Activated naive CD4-positive, alpha-beta T cell treated with anti-CD3 and anti-CD28 coated beads, Interleukin-2, amount 10 ng/mL, durations not matched to agents 7 days and 5 days (primary cell): Measurements from ENCODE around the gene FKBP3.

Experiments used
- CTCF ChIA-PET: fragments of 350-600 bp; sonication (Branson Sonifier 250); formaldehyde crosslinking; loops from one replicate; lab custom pipeline; 2021; ENCODE audit warnings: antibody characterized with exemption; lab: Charles Lee
- DNase-seq: peaks from one replicate; pipeline ENCODE4 v3.0.0-alpha.2; 2020
- H3K27ac Mint-ChIP-seq: one replicate; pipeline ENCODE4 v1.8.0; 2021; ENCODE audit warnings: mild to moderate bottlenecking, moderate library complexity, mixed read lengths
- H3K27me3 Mint-ChIP-seq: one replicate; pipeline ENCODE4 v1.8.0; 2021; ENCODE audit warnings: mild to moderate bottlenecking, mixed read lengths
- H3K36me3 Mint-ChIP-seq: one replicate; pipeline ENCODE4 v1.8.0; 2021; ENCODE audit warnings: mixed read lengths
- H3K4me1 Mint-ChIP-seq: one replicate; pipeline ENCODE4 v1.8.0; 2021; ENCODE audit warnings: mixed read lengths
- H3K4me3 Mint-ChIP-seq: one replicate; pipeline ENCODE4 v1.8.0; 2021; ENCODE audit warnings: mild to moderate bottlenecking, moderate library complexity, mixed read lengths
- H3K9me3 Mint-ChIP-seq: one replicate; pipeline ENCODE4 v1.8.0; 2021; ENCODE audit warnings: mixed read lengths

The FKBP3 gene

GRCh38 chr14:45065956-45066355, 68.3 kb downstream of the FKBP3 start:
- CTCF ChIA-PET = no interaction called here

More at GRCh38 chr14:45065956-45066355, 68.3 kb downstream of the FKBP3 start:
- Mint-ChIP-seq H3K9me3 (no peaks in the 10 kb centered on the region), H3K27me3 (no peaks in the 10 kb centered on the region), H3K27ac (no peak overlapping the region), H3K4me3 (no peak overlapping the region), H3K4me1 (no peaks in the 10 kb centered on the region), H3K36me3 (peaks cover 2% of the 10 kb centered on the region)
- DNase-seq = no peak
